Heart right ventricle (tissue), 16 donors: ENCODE data around the gene KCTD14. TPM values are rescaled to one million over a fixed set of nuclear protein-coding genes. Genes with fewer than 3 reads are reported as not detected.
A peak's percentile ranks its signal among the peaks of the same experiment; 100 is the strongest.

Experiments used
- ATAC-seq, 8 donors: fragments of 200-7000 bp; cut with Tn5 transposase; one replicate each; pipeline ENCODE4 v1.9.1; 2020; ENCODE audit warnings: mild to moderate bottlenecking in 8 of 8, moderate library complexity in 8 of 8, moderate number of reproducible peaks in 1 of 8
- DNase-seq, 2 donors: peaks; one replicate each; pipeline ENCODE4 v3.0.0-alpha.2; 2020
- H3K27ac ChIP-seq, 10 donors: fragments of 200-600 bp; sonication (generic) in 2 of 10; one replicate each; pipeline versions ENCODE4 v1.5.0 to v1.8.0; 2020 to 2022; ENCODE audit warnings: mild to moderate bottlenecking in 3 of 10
- H3K27me3 ChIP-seq, 7 donors: fragments of 200-600 bp; one replicate each; pipeline ENCODE4 v1.8.0; 2021 to 2022; ENCODE audit warnings: mild to moderate bottlenecking in 2 of 7
- H3K36me3 ChIP-seq, 9 donors: fragments of 200-600 bp; sonication (generic) in 1 of 9; one replicate each; pipeline versions ENCODE4 v1.5.0 to v1.8.0; 2020 to 2022; ENCODE audit warnings: mild to moderate bottlenecking in 2 of 9
- H3K4me1 ChIP-seq, 9 donors: fragments of 200-600 bp; sonication (generic) in 1 of 9; one replicate each; pipeline versions ENCODE4 v1.5.0 to v1.8.0; 2020 to 2022; ENCODE audit warnings: mild to moderate bottlenecking in 4 of 9
- H3K4me3 ChIP-seq, 10 donors: fragments of 200-600 bp; sonication (generic) in 2 of 10; one replicate each; pipeline versions ENCODE4 v1.5.0 to v1.8.0; 2020 to 2022; ENCODE audit warnings: mild to moderate bottlenecking in 7 of 10, moderate library complexity in 2 of 10
- H3K9me3 ChIP-seq, 11 donors: fragments of 200-600 bp in 10 of 11; sonication (generic) in 2 of 11; one replicate each; pipeline versions ENCODE4 v1.5.0 to v1.8.0; 2013 to 2022; ENCODE audit warnings: mild to moderate bottlenecking in 2 of 11, control low read depth in 1 of 11, moderate library complexity in 1 of 11
- CTCF ChIP-seq, 9 donors: fragments of 200-600 bp; sonication (generic) in 2 of 9; IDR thresholded peaks; one replicate each; pipeline versions ENCODE4 v1.5.0 to v1.8.0; 2021 to 2022; ENCODE audit warnings: antibody characterized with exemption in 9 of 9, mild to moderate bottlenecking in 5 of 9, moderate library complexity in 1 of 9
- WGBS, 2 donors: extraction: QIAGEN DNeasy Blood & Tissue Kit; methylation state at CpG; one replicate each; pipeline ENCODE4 v1.1.7; 2013; ENCODE audit warnings: inconsistent platforms in 1 of 2; 5-methylcytosine and 5-hydroxymethylcytosine counted together
- intact Hi-C, 10 donors: fragments of 100-400 bp; cut with DNase I; formaldehyde crosslinking; loops; one replicate each; pipeline versions ENCODE4 v1.11.1 to v1.14.2; 2022
- polyA plus RNA-seq, 2 donors: library from polyadenylated mRNA; stranded (reverse); fragments of 200-250 nt; gene quantifications; one replicate each; pipeline ENCODE4 v1.2.3, GENCODE V29; 2013
- total RNA-seq, 10 donors: library from RNA; stranded (reverse); fragmentation: NEBNext Ultra II Directional in 3 of 10; extraction: Animal tissue kit (Norgen Biotek cat#: 25700) in 3 of 10; gene quantifications; one replicate each; pipeline versions ENCODE4 v1.2.1 to v1.2.4, GENCODE V29; 2021 to 2023
- donor health status: Arrhythmogenic right ventricular cardiomyopathy.
- donor health status: ischemic (EF 13 %, LVEDD 7.1; RV severe dilation, severe dysfunction).
- donor health status: healthy with polysubstance abuse.
- donor health status: DM: no; HTN: yes; CAD: no.
- donor health status: DM: no; HTN: no; CAD: no.
- donor health status: ischemic (EF 25% LVEDD 6.9; RV normal size, moderate dysfunction).
- donor health status: ischemic (EF 25% LVEDD 5.7; RV mildly dilated, moderate dysfunction).
- donor health status: healthy.
- donor health status: DM: yes; HTN: yes; CAD: no.
- donor health status: Ischemic cardiomyopathy.
- donor health status: ischemic (EF 35%, LVEDD 5.7; RV mildly dilated, moderate dysfunction).
- donor health status: nonischemic (EF 11% LVEDD 7.7; RV severe dilation, severe dysfunction).
- donor health status: DM: yes; HTN: yes; CAD: no.
- donor health status: PGD.
- donor health status: ischemic (EF 29% LVEDD 5.4; RV normal size, mild dysfunction).
- donor health status: nonischemic (EF 23%, LVEDD 6.1; RV moderate dilation, normal function).

The KCTD14 gene
- total and polyA plus RNA-seq, 12 donors, result 0.15 to 0.53 (median 0.21) TPM; not detected in 1

- Histone ChIP-seq H3K27ac (no peak within 1 kb of the TSS), H3K4me3 (no peak within 1 kb of the TSS), H3K4me1 (peaks cover 0 to 16% (median 3%) of the 10 kb centered on the region in 9 donors), H3K27me3 (no peaks in the 10 kb centered on the region), H3K36me3 (peaks cover 0 to 19% (median 0%) of the 10 kb centered on the region in 9 donors), H3K9me3 (no peaks in the 10 kb centered on the region)
- TF ChIP-seq CTCF (IDR thresholded peaks at IDR 0.05), result no peak
- DNase-seq, result no peak
- ATAC-seq, result no peak
- WGBS, 2 donors, result 93% methylated on average over 14 of the region's 14 CpGs
- intact Hi-C loops, result no loop called here
Measured at GRCh38 chr11:78063440-78064181, 40.5 kb upstream of the KCTD14 start, which contains the start of gene THRSP. THRSP (plus strand) TSS chr11:78063861; CDS start chr11:78063882, 21 bp downstream.

GRCh38 chr11:78062671-78063070 is 39.6 kb upstream of the KCTD14 start:
- Histone ChIP-seq H3K27ac (no peak overlapping the region), H3K4me1 (peaks cover 0 to 16% (median 3%) of the 10 kb centered on the region in 9 donors), H3K9me3 (no peaks in the 10 kb centered on the region), H3K27me3 (no peaks in the 10 kb centered on the region), H3K4me3 (no peak overlapping the region), H3K36me3 (peaks cover 0 to 10% (median 0%) of the 10 kb centered on the region in 9 donors)
- WGBS, 2 donors, result 77 to 83% methylated on average over 2 of the region's 2 CpGs
- intact Hi-C loops, result no loop called here
- ATAC-seq (no peak), DNase-seq (no peak)
- TF ChIP-seq CTCF (IDR thresholded peaks at IDR 0.05), result no peak

- H3K27ac ChIP-seq, result peak overlapping the region in 1 of 10 donors; percentile 51
- H3K4me3 ChIP-seq, result no peak overlapping the region
- peaks cover 0 to 2% (median 0%) of the 10 kb centered on the region in 9 donors for H3K36me3 ChIP-seq
- TF ChIP-seq CTCF (IDR thresholded peaks at IDR 0.05), result no peak
- ATAC-seq (peak in 2 of 8 donors; percentile 2 to 23), DNase-seq (no peak)
- peaks cover 0 to 16% (median 3%) of the 10 kb centered on the region in 9 donors for H3K4me1 ChIP-seq
- WGBS, 2 donors, result 34 to 55% methylated on average over 3 to 4 of the region's 4 CpGs
- H3K27me3 ChIP-seq, result no peaks in the 10 kb centered on the region
- intact Hi-C loops, result no loop called here
- H3K9me3 ChIP-seq, result no peaks in the 10 kb centered on the region
Measured at GRCh38 chr11:78061921-78062311, 38.8 kb upstream of the KCTD14 start.

- Histone ChIP-seq H3K36me3 (no peaks in the 10 kb centered on the region), H3K27me3 (no peaks in the 10 kb centered on the region), H3K4me3 (no peak overlapping the region), H3K27ac (peak overlapping the region in 5 of 10 donors; percentile 19 to 57 (median 51)), H3K4me1 (peaks cover 0 to 16% (median 3%) of the 10 kb centered on the region in 9 donors), H3K9me3 (no peaks in the 10 kb centered on the region)
- TF ChIP-seq CTCF (IDR thresholded peaks at IDR 0.05), result no peak
- WGBS, 2 donors, result 49 to 58% methylated on average over 4 of the region's 4 CpGs
- intact Hi-C loops, result no loop called here
- ATAC-seq (peak; percentile 82 to 98 (median 91)), DNase-seq (peak; percentile 57 to 71)
Measured at GRCh38 chr11:78061088-78061920, 38.2 kb upstream of the KCTD14 start.
